Tongue (tissue), 2 donors: ENCODE results near the gene SEC23B. TPM values are rescaled to one million over a fixed set of nuclear protein-coding genes. Genes with fewer than 3 reads are reported as not detected.
"Not testable (repeated sequence)": the region's sequence is repeated elsewhere in the genome, so short reads cannot be mapped to it uniquely, and the experiment has no call there.

Experiments used
- DNase-seq: peaks from one replicate; pipeline ENCODE4 v3.0.0-alpha.2; 2015
- total RNA-seq: library from RNA; depleted of rRNA; stranded (reverse); fragments of >200 nt; gene quantifications from one replicate; pipeline ENCODE4 v1.2.3, GENCODE V29; 2014

Gene SEC23B
- total RNA-seq, 1 donor from 2014 or later: 23.5 TPM

- not testable (repeated sequence) for DNase-seq
These were observed 19.0 kb downstream of the SEC23B start for GRCh38 chr20:18526761-18527160.

GRCh38 chr20:18527339-18527738 is 19.6 kb downstream of the SEC23B start:
- DNase-seq: no peak

- DNase-seq: no peak
These were observed 20.1 kb downstream of the SEC23B start for GRCh38 chr20:18527836-18528235.

- no peak for DNase-seq
These were observed 21.3 kb downstream of the SEC23B start for GRCh38 chr20:18529041-18529440.

GRCh38 chr20:18532626-18533025 is 24.9 kb downstream of the SEC23B start:
- no peak for DNase-seq

- DNase-seq: no peak
These were observed 25.8 kb downstream of the SEC23B start for GRCh38 chr20:18533491-18533890.

GRCh38 chr20:18533978-18534644 is 26.4 kb downstream of the SEC23B start:
- DNase-seq: no peak

GRCh38 chr20:18537651-18538050 is 29.9 kb downstream of the SEC23B start:
- DNase-seq: no peak

GRCh38 chr20:18541741-18542140 is 34.0 kb downstream of the SEC23B start:
- no peak for DNase-seq

- no peak for DNase-seq
These were observed 35.5 kb downstream of the SEC23B start for GRCh38 chr20:18543216-18543615.

GRCh38 chr20:18543932-18544331 is 36.2 kb downstream of the SEC23B start:
- no peak for DNase-seq

- DNase-seq: no peak
These were observed 37.8 kb downstream of the SEC23B start for GRCh38 chr20:18545566-18545965.

GRCh38 chr20:18548465-18548864 is 40.7 kb downstream of the SEC23B start:
- no peak for DNase-seq

GRCh38 chr20:18553746-18554145 is 46.0 kb downstream of the SEC23B start:
- no peak for DNase-seq

GRCh38 chr20:18566892-18567738 is 59.4 kb downstream of the SEC23B start, which contains the start of gene SMIM26:
Gene SMIM26 (plus strand): TSS chr20:18567432. CDS start chr20:18567479, 47 bp downstream.
- DNase-seq: peak; percentile 97

GRCh38 chr20:18567739-18568091 is 60.0 kb downstream of the SEC23B start:
- DNase-seq: no peak

GRCh38 chr20:18571009-18571408 is 63.3 kb downstream of the SEC23B start:
- DNase-seq: no peak

GRCh38 chr20:18571578-18571977 is 63.8 kb downstream of the SEC23B start:
- no peak for DNase-seq

- no peak for DNase-seq
These were observed 70.2 kb downstream of the SEC23B start for GRCh38 chr20:18577942-18578341.

GRCh38 chr20:18578581-18578980 is 70.8 kb downstream of the SEC23B start:
- DNase-seq: no peak

- DNase-seq: no peak
These were observed 72.3 kb downstream of the SEC23B start for GRCh38 chr20:18580012-18580411.

- DNase-seq: no peak
These were observed 77.4 kb downstream of the SEC23B start for GRCh38 chr20:18585134-18585533.

GRCh38 chr20:18587665-18588573 is 80.2 kb downstream of the SEC23B start, which contains the start of gene DTD1:
Gene DTD1 (plus strand): TSS chr20:18588054. CDS start chr20:18588073, 19 bp downstream.
- DNase-seq: peak; percentile 92
